Liver (tissue), 9 donors: ENCODE data around the gene ZSCAN18. TPM values are rescaled to one million over a fixed set of nuclear protein-coding genes. Genes with fewer than 3 reads are reported as not detected.
A peak's percentile ranks its signal among the peaks of the same experiment; 100 is the strongest.

ENCODE experiments used
- DNase-seq: peaks from one replicate; pipeline ENCODE4 v3.0.0-alpha.2; 2017; ENCODE audit warnings: low spot score
- H3K27ac ChIP-seq, 2 donors: one replicate each; pipeline ENCODE4 v1.7.0; 2013; ENCODE audit warnings: inconsistent platforms in 2 of 2, low read length in 2 of 2, control low read depth in 1 of 2, low read depth in 1 of 2, mild to moderate bottlenecking in 1 of 2
- H3K27me3 ChIP-seq, 4 donors: one replicate each; pipeline versions ENCODE4 v1.6.1 to v1.7.0; 2013; ENCODE audit warnings: low read length in 3 of 4, inconsistent platforms in 1 of 4, mild to moderate bottlenecking in 1 of 4, moderate library complexity in 1 of 4; ENCODE audit not compliant: control insufficient read depth in 4 of 4, insufficient read depth in 4 of 4
- H3K36me3 ChIP-seq, 4 donors: one replicate each; pipeline versions ENCODE4 v1.6.1 to v1.7.0; 2013; ENCODE audit warnings: low read length in 3 of 4, mild to moderate bottlenecking in 3 of 4, low read depth in 1 of 4, moderate library complexity in 1 of 4; ENCODE audit not compliant: control insufficient read depth in 4 of 4, insufficient read depth in 3 of 4
- H3K4me1 ChIP-seq, 4 donors: one replicate each; pipeline versions ENCODE4 v1.6.1 to v1.7.0; 2013; ENCODE audit warnings: low read length in 3 of 4, mild to moderate bottlenecking in 3 of 4, moderate library complexity in 1 of 4; ENCODE audit not compliant: control insufficient read depth in 4 of 4, insufficient read depth in 4 of 4
- H3K4me3 ChIP-seq, 3 donors: one replicate each; pipeline versions ENCODE4 v1.6.1 to v1.7.0; 2013; ENCODE audit warnings: low read length in 3 of 3, control low read depth in 1 of 3, low read depth in 1 of 3, mild to moderate bottlenecking in 1 of 3
- H3K9ac ChIP-seq, 2 donors: one replicate each; pipeline ENCODE4 v1.7.0; 2013; ENCODE audit warnings: low read length in 2 of 2, mild to moderate bottlenecking in 2 of 2, moderate library complexity in 2 of 2, control low read depth in 1 of 2, low read depth in 1 of 2
- H3K9me3 ChIP-seq, 4 donors: one replicate each; pipeline versions ENCODE4 v1.6.1 to v1.7.0; 2013; ENCODE audit warnings: low read length in 3 of 4; ENCODE audit not compliant: control insufficient read depth in 4 of 4
- FOXA1 ChIP-seq: IDR thresholded peaks from 2 replicates; pipeline ENCODE4 v1.6.1; 2016; ENCODE audit warnings: antibody characterized with exemption
- FOXA2 ChIP-seq: IDR thresholded peaks from 2 replicates; pipeline ENCODE4 v1.6.1; 2016; ENCODE audit warnings: antibody characterized with exemption
- GABPA ChIP-seq, 2 donors: IDR thresholded peaks in 1 of 2; conservative IDR thresholded peaks in 1 of 2; 2 replicates each; pipeline ENCODE4 v1.6.1; 2016; ENCODE audit warnings: antibody characterized with exemption in 2 of 2, mild to moderate bottlenecking in 1 of 2, moderate library complexity in 1 of 2
- JUND ChIP-seq, 2 donors: IDR thresholded peaks; 2 replicates each; pipeline ENCODE4 v1.6.1; 2016; ENCODE audit warnings: antibody characterized with exemption in 2 of 2
- MAX ChIP-seq: IDR thresholded peaks from 2 replicates; pipeline ENCODE4 v1.6.1; 2016; ENCODE audit warnings: antibody characterized with exemption
- NR2F2 ChIP-seq: IDR thresholded peaks from 2 replicates; pipeline ENCODE4 v1.6.1; 2016; ENCODE audit warnings: antibody characterized with exemption
- RAD21 ChIP-seq, 2 donors: IDR thresholded peaks; 2 replicates each; pipeline ENCODE4 v1.6.1; 2016; ENCODE audit warnings: antibody characterized with exemption in 2 of 2, mild to moderate bottlenecking in 2 of 2
- REST ChIP-seq: IDR thresholded peaks from 2 replicates; pipeline ENCODE4 v1.6.1; 2016; ENCODE audit warnings: antibody characterized with exemption, mild to moderate bottlenecking
- RXRA ChIP-seq, 2 donors: IDR thresholded peaks; 2 replicates each; pipeline ENCODE4 v1.6.1; 2017 to 2018; ENCODE audit warnings: antibody characterized with exemption in 2 of 2, mild to moderate bottlenecking in 1 of 2
- SP1 ChIP-seq: IDR thresholded peaks from 2 replicates; pipeline ENCODE4 v1.6.1; 2018; ENCODE audit warnings: antibody characterized with exemption, mild to moderate bottlenecking
- ZBTB33 ChIP-seq: IDR thresholded peaks from 2 replicates; pipeline ENCODE4 v1.6.1; 2016; ENCODE audit warnings: antibody characterized with exemption
- WGBS: extraction: QIAGEN DNeasy Blood & Tissue Kit; methylation state at CpG from one replicate; pipeline ENCODE4 v1.1.7; 2013; 5-methylcytosine and 5-hydroxymethylcytosine counted together
- polyA plus RNA-seq, 2 donors: library from polyadenylated mRNA; stranded (reverse) in 1 of 2; unstranded in 1 of 2; fragments of 200-250 nt in 1 of 2; fragments of >200 nt in 1 of 2; fragmentation: Nextera tagmentation in 1 of 2; extraction: Ambion mirVana in 1 of 2; gene quantifications; one replicate each; pipeline versions ENCODE4 v1.2.1 to v1.2.3, GENCODE V29; 2013 to 2015
- total RNA-seq, 2 donors: library from RNA; depleted of rRNA; stranded (reverse); fragments of >200 nt; gene quantifications; one replicate each; pipeline ENCODE4 v1.2.3, GENCODE V29; 2014
- TF ChIP-seq, protein P1 (sequence below): fragments of 150-350 bp; IDR thresholded peaks from 2 replicates; pipeline ENCODE4 v1.5.1; 2017; ENCODE audit warnings: improper control_type of control experiment, low read depth, low read length; ENCODE audit not compliant: missing input control
- TF ChIP-seq, protein P2 (sequence below): IDR thresholded peaks from 2 replicates; pipeline ENCODE4 v1.6.1; 2016; ENCODE audit warnings: antibody characterized with exemption
- donor health status: healthy.
- donor health status: healthy.
- donor health status: healthy.
- donor health status: healthy.
- donor health status: healthy.

The ZSCAN18 gene
- total and polyA plus RNA-seq, 4 donors: 2.1 to 21.7 (median 11.7) TPM

GRCh38 chr19:58063712-58064111 is 34.3 kb downstream of the ZSCAN18 start:
- Histone ChIP-seq H3K9ac (no peak overlapping the region), H3K27me3 (no peaks in the 10 kb centered on the region), H3K36me3 (peaks cover 0 to 7% (median 2%) of the 10 kb centered on the region in 4 donors), H3K27ac (no peak overlapping the region), H3K9me3 (peaks cover 43 to 76% (median 54%) of the 10 kb centered on the region in 4 donors), H3K4me1 (no peaks in the 10 kb centered on the region), H3K4me3 (peak overlapping the region in 1 of 3 donors; percentile 38)
- no peak for DNase-seq
- TF ChIP-seq MAX: no peak
- no peak for TF ChIP-seq GABPA (IDR thresholded peaks at IDR 0.05 in 1 of 2, conservative IDR thresholded peaks at IDR 0.05 in 1 of 2)
- TF ChIP-seq, protein P1, sequence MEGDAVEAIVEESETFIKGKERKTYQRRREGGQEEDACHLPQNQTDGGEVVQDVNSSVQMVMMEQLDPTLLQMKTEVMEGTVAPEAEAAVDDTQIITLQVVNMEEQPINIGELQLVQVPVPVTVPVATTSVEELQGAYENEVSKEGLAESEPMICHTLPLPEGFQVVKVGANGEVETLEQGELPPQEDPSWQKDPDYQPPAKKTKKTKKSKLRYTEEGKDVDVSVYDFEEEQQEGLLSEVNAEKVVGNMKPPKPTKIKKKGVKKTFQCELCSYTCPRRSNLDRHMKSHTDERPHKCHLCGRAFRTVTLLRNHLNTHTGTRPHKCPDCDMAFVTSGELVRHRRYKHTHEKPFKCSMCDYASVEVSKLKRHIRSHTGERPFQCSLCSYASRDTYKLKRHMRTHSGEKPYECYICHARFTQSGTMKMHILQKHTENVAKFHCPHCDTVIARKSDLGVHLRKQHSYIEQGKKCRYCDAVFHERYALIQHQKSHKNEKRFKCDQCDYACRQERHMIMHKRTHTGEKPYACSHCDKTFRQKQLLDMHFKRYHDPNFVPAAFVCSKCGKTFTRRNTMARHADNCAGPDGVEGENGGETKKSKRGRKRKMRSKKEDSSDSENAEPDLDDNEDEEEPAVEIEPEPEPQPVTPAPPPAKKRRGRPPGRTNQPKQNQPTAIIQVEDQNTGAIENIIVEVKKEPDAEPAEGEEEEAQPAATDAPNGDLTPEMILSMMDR: no peak
- no peak for TF ChIP-seq FOXA2
- TF ChIP-seq RXRA (IDR thresholded peaks at IDR 0.05): no peak
- TF ChIP-seq NR2F2: no peak
- no peak for TF ChIP-seq RAD21 (IDR thresholded peaks at IDR 0.05)
- TF ChIP-seq JUND (IDR thresholded peaks at IDR 0.05): no peak
- TF ChIP-seq REST: no peak
- no peak for TF ChIP-seq FOXA1
- TF ChIP-seq ZBTB33: no peak
- TF ChIP-seq, protein P2, sequence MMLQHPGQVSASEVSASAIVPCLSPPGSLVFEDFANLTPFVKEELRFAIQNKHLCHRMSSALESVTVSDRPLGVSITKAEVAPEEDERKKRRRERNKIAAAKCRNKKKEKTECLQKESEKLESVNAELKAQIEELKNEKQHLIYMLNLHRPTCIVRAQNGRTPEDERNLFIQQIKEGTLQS: no peak
- TF ChIP-seq SP1: no peak
- whole genome bisulfite sequencing: 95% methylated on average over 3 of the region's 3 CpGs

DNA sequence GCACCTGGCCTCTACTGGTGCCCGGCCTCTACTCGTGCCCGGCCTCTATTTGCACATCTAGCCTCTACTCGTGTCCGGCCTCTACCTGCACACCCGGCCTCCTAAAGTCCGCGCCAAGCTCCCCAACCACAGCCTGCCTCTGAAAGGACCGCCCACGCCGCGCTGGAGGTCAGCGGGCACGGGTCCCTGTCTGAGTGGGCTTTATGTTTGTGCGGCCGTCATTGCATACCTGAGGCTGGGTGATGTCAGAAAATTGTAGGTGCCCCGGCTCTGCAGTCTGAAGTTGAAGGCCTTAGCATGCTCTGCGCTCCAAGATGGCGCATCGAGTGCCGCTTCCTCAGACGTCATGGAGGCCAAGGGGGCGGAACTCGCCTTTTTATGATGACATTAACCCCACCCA is 37.8 kb downstream of the ZSCAN18 start:
- WGBS: 77% methylated on average over 24 of the region's 24 CpGs
- peaks cover 0 to under 1% (median 0%) of the 10 kb centered on the region in 4 donors for H3K36me3 ChIP-seq
- TF ChIP-seq, protein P1: no peak
- TF ChIP-seq FOXA1: no peak
- TF ChIP-seq RXRA (IDR thresholded peaks at IDR 0.05): no peak
- no peak for TF ChIP-seq GABPA (IDR thresholded peaks at IDR 0.05 in 1 of 2, conservative IDR thresholded peaks at IDR 0.05 in 1 of 2)
- H3K27ac ChIP-seq: no peak overlapping the region
- no peaks in the 10 kb centered on the region for H3K27me3 ChIP-seq
- H3K9me3 ChIP-seq: peaks cover 27 to 69% (median 42%) of the 10 kb centered on the region in 4 donors
- peak overlapping the region in 1 of 3 donors; percentile 32 for H3K4me3 ChIP-seq
- H3K9ac ChIP-seq: no peak overlapping the region
- no peak for DNase-seq
- no peaks in the 10 kb centered on the region for H3K4me1 ChIP-seq
